Prostate gland (tissue), 2 donors: ENCODE data around the gene ACTN4. TPM values are rescaled to one million over a fixed set of nuclear protein-coding genes. Genes with fewer than 3 reads are reported as not detected.

Source experiments
- DNase-seq: peaks from one replicate; pipeline ENCODE4 v3.0.0-alpha.2; 2019; ENCODE audit warnings: low spot score
- H3K27ac ChIP-seq, 2 donors: fragments of 200-600 bp; sonication (generic); 2 replicates each; pipeline ENCODE4 v1.5.1; 2017 to 2019
- H3K27me3 ChIP-seq: fragments of 200-600 bp; sonication (generic); replicated peaks from 2 replicates; pipeline ENCODE4 v1.5.1; 2019; ENCODE audit not compliant: insufficient read depth
- H3K36me3 ChIP-seq, 2 donors: fragments of 200-600 bp; sonication (generic); 1 replicate in 1 of 2; 2 replicates in 1 of 2; pipeline versions ENCODE4 v1.5.1 to v1.8.1; 2017 to 2019
- H3K4me1 ChIP-seq: fragments of 200-600 bp; sonication (generic); replicated peaks from 2 replicates; pipeline ENCODE4 v1.5.1; 2019
- H3K4me3 ChIP-seq, 2 donors: fragments of 200-600 bp; sonication (generic); 2 replicates each; pipeline ENCODE4 v1.5.1; 2017 to 2019
- H3K9me3 ChIP-seq: fragments of 200-600 bp; sonication (generic); 2 replicates; pipeline ENCODE4 v1.5.1; 2017
- CTCF ChIP-seq, 4 experiments: fragments of 200-600 bp in 2 of 4; fragments of 450-650 bp in 2 of 4; sonication (generic) in 2 of 4; IDR thresholded peaks; 1 replicate in 3 of 4; 2 replicates in 1 of 4; pipeline ENCODE4 v1.5.1; 2016 to 2019; ENCODE audit warnings: antibody characterized with exemption in 4 of 4, mild to moderate bottlenecking in 2 of 4, moderate library complexity in 2 of 4
- POLR2A ChIP-seq: fragments of 450-650 bp; IDR thresholded peaks from one replicate; pipeline ENCODE4 v1.6.1; 2016; ENCODE audit warnings: antibody characterized with exemption, mild to moderate bottlenecking
- POLR2AphosphoS5 ChIP-seq: sonication (generic); formaldehyde crosslinking; IDR thresholded peaks from one replicate; pipeline ENCODE4 v1.6.1; 2017; ENCODE audit warnings: antibody characterized with exemption
- WGBS: methylation state at CpG from one replicate; pipeline ENCODE4 v1.1.5; 2018; 5-methylcytosine and 5-hydroxymethylcytosine counted together
- intact Hi-C: fragments of 100-400 bp; cut with DNase I; formaldehyde crosslinking; loops from one replicate; pipeline ENCODE4 v1.14.2; 2022
- total RNA-seq, 2 donors: library from RNA; depleted of rRNA; stranded (reverse); fragments of >200 nt; gene quantifications; one replicate each; pipeline ENCODE4 v1.1.0, GENCODE V29; 2016

Gene ACTN4
- total RNA-seq, 2 donors from 2014 or later = 312 to 330 TPM

- Histone ChIP-seq H3K27me3 (no peaks in the 10 kb centered on the region), H3K36me3 (peaks cover 29 to 47% of the 10 kb centered on the region in 2 donors), H3K4me1 (no peaks in the 10 kb centered on the region), H3K9me3 (no peaks in the 10 kb centered on the region), H3K4me3 (no peak overlapping the region), H3K27ac (peak overlapping the region in 1 of 2 donors; percentile 18)
- WGBS = 86% methylated on average over 35 of the region's 37 CpGs
- TF ChIP-seq CTCF (IDR thresholded peaks at IDR 0.05) (no peak), POLR2AphosphoS5 (no peak), POLR2A (no peak)
- intact Hi-C loops = loop anchor here (10.0 kb wide), 1 partner anchor 106 kb away; the partner anchor contains the start of gene ECH1
- peak; percentile 4 for DNase-seq
Observed at GRCh38 chr19:38728752-38729541, 81.5 kb downstream of the ACTN4 start.

GRCh38 chr19:38729653-38730469 is 82.4 kb downstream of the ACTN4 start:
- peak overlapping the region in 1 of 2 donors; percentile 18 for H3K27ac ChIP-seq
- intact Hi-C loops = loop anchor here (5.0 to 10.0 kb wide), 3 partner anchors 93 to 205 kb away; partner anchors contain the start of genes ECH1, MRPS12 and SARS2
- no peaks in the 10 kb centered on the region for H3K4me1 ChIP-seq
- no peaks in the 10 kb centered on the region for H3K9me3 ChIP-seq
- peak; percentile 56 for DNase-seq
- peaks cover 21 to 38% of the 10 kb centered on the region in 2 donors for H3K36me3 ChIP-seq
- 68% methylated on average over 17 of the region's 17 CpGs for WGBS
- TF ChIP-seq POLR2AphosphoS5 (no peak), CTCF (IDR thresholded peaks at IDR 0.05) (peak; percentile 58 to 81 (median 70)), POLR2A (no peak)
- H3K4me3 ChIP-seq = no peak overlapping the region
- no peaks in the 10 kb centered on the region for H3K27me3 ChIP-seq

DNA sequence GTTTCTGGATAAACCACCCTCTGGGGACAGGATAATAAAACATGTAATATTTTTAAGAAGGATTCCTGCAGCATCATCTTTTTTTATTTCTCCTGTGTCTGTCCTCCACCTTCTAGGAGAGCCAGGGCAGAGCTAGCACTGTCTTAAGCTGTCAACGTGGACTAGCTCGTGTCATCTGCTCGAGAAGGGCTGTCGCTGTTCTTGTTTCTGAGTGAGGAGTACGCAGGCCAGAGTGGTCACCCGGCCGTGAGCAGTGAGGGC is 83.0 kb downstream of the ACTN4 start:
- DNase-seq = peak; percentile 4
- Histone ChIP-seq H3K4me3 (no peak overlapping the region), H3K27me3 (no peaks in the 10 kb centered on the region), H3K27ac (no peak overlapping the region), H3K9me3 (no peaks in the 10 kb centered on the region), H3K4me1 (no peaks in the 10 kb centered on the region), H3K36me3 (peaks cover 16 to 32% of the 10 kb centered on the region in 2 donors)
- intact Hi-C loops = loop anchor here (5.0 to 10.0 kb wide), 2 partner anchors 93 to 204 kb away; partner anchors contain the start of genes MRPS12 and SARS2
- TF ChIP-seq POLR2AphosphoS5 = no peak
- TF ChIP-seq POLR2A = no peak
- no peak for TF ChIP-seq CTCF (IDR thresholded peaks at IDR 0.05)
- WGBS = 81% methylated on average over 7 of the region's 7 CpGs

DNA sequence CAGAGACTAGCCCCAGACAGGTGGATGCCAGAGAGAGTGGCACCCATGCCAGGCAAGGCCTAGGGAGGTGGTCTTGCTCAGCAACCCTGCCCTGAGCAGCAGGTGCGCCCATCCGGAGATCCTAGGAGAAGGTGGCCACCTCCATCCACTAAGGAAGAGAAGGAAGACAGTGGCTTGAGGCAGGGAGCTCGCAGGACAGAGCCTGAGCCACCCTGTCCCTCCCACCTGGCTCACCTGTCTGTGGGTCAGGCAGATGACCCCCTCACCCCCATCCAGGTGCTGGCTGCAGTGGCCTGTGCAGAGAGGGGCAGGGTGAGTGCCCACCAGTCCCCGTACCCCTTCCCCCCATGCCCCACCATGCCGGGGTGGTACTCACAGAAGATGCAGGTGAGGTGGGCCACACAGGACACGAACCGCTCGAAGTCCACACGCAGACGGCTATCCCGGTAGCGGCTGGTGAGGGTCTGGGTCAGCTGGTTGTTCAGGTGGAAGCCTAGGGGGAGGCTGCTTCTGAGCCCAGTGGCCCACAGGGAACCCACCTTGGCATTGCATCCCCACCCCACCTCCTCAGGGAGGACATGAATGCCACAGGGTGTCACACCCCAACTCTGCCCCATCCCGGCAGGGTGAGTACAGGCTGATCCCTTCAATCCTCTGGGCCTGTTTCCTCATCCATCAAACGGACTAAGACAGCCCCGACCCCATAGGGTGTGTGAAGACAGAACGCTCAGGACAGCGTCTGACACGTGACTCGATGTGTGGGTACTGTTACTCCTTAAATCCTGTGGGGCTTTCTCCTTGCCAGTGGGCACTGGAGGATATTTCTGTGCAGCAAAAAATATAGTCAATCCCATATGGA is 83.5 kb downstream of the ACTN4 start:
- H3K36me3 ChIP-seq = peaks cover 12 to 27% of the 10 kb centered on the region in 2 donors
- H3K9me3 ChIP-seq = no peaks in the 10 kb centered on the region
- peak; percentile 4 for DNase-seq
- no peak overlapping the region for H3K4me3 ChIP-seq
- H3K27me3 ChIP-seq = no peaks in the 10 kb centered on the region
- no peaks in the 10 kb centered on the region for H3K4me1 ChIP-seq
- whole genome bisulfite sequencing = 88% methylated on average over 15 of the region's 19 CpGs
- TF ChIP-seq CTCF (IDR thresholded peaks at IDR 0.05) = no peak
- no peak for TF ChIP-seq POLR2A
- TF ChIP-seq POLR2AphosphoS5 = no peak
- peak overlapping the region in 1 of 2 donors; percentile 61 for H3K27ac ChIP-seq
- intact Hi-C loops = loop anchor here (5.0 to 10.0 kb wide), 2 partner anchors 94 to 204 kb away; partner anchors contain the start of genes MRPS12 and SARS2
